Common myeloid progenitor, CD34-positive (primary cell): ENCODE results near the gene DDC.

ENCODE experiments used
- CTCF ChIA-PET: fragments of 350-600 bp; sonication (Branson Sonifier 250); formaldehyde crosslinking; loops from one replicate; lab custom pipeline; 2021; ENCODE audit warnings: antibody characterized with exemption; lab: Charles Lee
- POLR2A ChIA-PET: fragments of 350-600 bp; sonication (Branson Sonifier 250); formaldehyde crosslinking; loops from one replicate; lab custom pipeline; 2021; ENCODE audit warnings: antibody characterized with exemption; lab: Charles Lee
- DNase-seq, 3 donors: peaks; one replicate each; pipeline versions ENCODE4 v3.0.0 to v3.0.0-alpha.2; 2013
- H3K27ac ChIP-seq, 2 experiments: 1 replicate in 1 of 2; 2 replicates in 1 of 2; pipeline ENCODE4 v1.7.0; 2013; ENCODE audit warnings: inconsistent platforms in 2 of 2, low read length in 2 of 2, mild to moderate bottlenecking in 2 of 2, low read depth in 1 of 2, moderate library complexity in 1 of 2; ENCODE audit not compliant: severe bottlenecking in 2 of 2, insufficient read depth in 1 of 2, poor library complexity in 1 of 2
- H3K27me3 ChIP-seq, 5 experiments: replicated peaks in 2 of 5; 1 replicate in 3 of 5; 2 replicates in 2 of 5; pipeline versions ENCODE4 v1.6.1 to v1.7.0; 2013; ENCODE audit warnings: low read length in 4 of 5, mild to moderate bottlenecking in 2 of 5, moderate library complexity in 2 of 5, inconsistent platforms in 1 of 5; ENCODE audit not compliant: insufficient read depth in 5 of 5, control insufficient read depth in 4 of 5
- H3K36me3 ChIP-seq, 4 experiments: 1 replicate in 2 of 4; 2 replicates in 2 of 4; pipeline versions ENCODE4 v1.6.1 to v1.7.0; 2013; ENCODE audit warnings: low read length in 3 of 4, control low read depth in 1 of 4, mild to moderate bottlenecking in 1 of 4; ENCODE audit not compliant: control insufficient read depth in 4 of 4, insufficient read depth in 4 of 4
- H3K4me1 ChIP-seq, 4 experiments: 1 replicate in 3 of 4; 2 replicates in 1 of 4; pipeline versions ENCODE4 v1.6.1 to v1.7.1; 2013; ENCODE audit warnings: low read length in 3 of 4, mild to moderate bottlenecking in 3 of 4, control low read depth in 1 of 4, inconsistent platforms in 1 of 4, moderate library complexity in 1 of 4; ENCODE audit not compliant: control insufficient read depth in 4 of 4, insufficient read depth in 4 of 4; ENCODE audit errors: control extremely low read depth in 1 of 4
- H3K4me3 ChIP-seq, 7 experiments: 1 replicate in 4 of 7; 2 replicates in 3 of 7; pipeline versions ENCODE4 v1.5.1 to v1.7.0; 2013; ENCODE audit warnings: mild to moderate bottlenecking in 7 of 7, low read length in 6 of 7, moderate library complexity in 6 of 7, inconsistent platforms in 2 of 7, low read depth in 2 of 7, control low read depth in 1 of 7; ENCODE audit not compliant: insufficient read depth in 4 of 7, control insufficient read depth in 1 of 7; ENCODE audit errors: extremely low read depth in 1 of 7
- H3K9me3 ChIP-seq, 5 experiments: 1 replicate in 4 of 5; 2 replicates in 1 of 5; pipeline versions ENCODE4 v1.6.1 to v1.7.1; 2013; ENCODE audit warnings: low read length in 4 of 5, mild to moderate bottlenecking in 2 of 5, inconsistent platforms in 1 of 5, low read depth in 1 of 5, moderate library complexity in 1 of 5; ENCODE audit not compliant: control insufficient read depth in 4 of 5, insufficient read depth in 2 of 5; ENCODE audit errors: control extremely low read depth in 1 of 5
- WGBS: methylation state at CpG from one replicate; pipeline ENCODE4 v1.1.5; 2013; ENCODE audit not compliant: insufficient coverage; 5-methylcytosine and 5-hydroxymethylcytosine counted together

The DDC gene

GRCh38 chr7:50556247-50556991 is 8.8 kb downstream of the DDC start:
- Histone ChIP-seq H3K4me1 (peaks cover 0 to 21% (median 2%) of the 10 kb centered on the region in 4 experiments), H3K27me3 (peaks cover 0 to 5% (median 0%) of the 10 kb centered on the region in 5 experiments), H3K36me3 (no peaks in the 10 kb centered on the region), H3K27ac (no peak overlapping the region), H3K4me3 (no peak overlapping the region), H3K9me3 (no peaks in the 10 kb centered on the region)
- POLR2A ChIA-PET: no interaction called here
- no peak for DNase-seq
- CTCF ChIA-PET: interaction anchor here (1.2 to 1.7 kb wide), 3 partner anchors 15 to 89 kb away, joined by 3 to 7 read pairs (median 4); no protein-coding TSS in a partner anchor
- WGBS: 100% methylated on average over 4 of the region's 8 CpGs

- ChIA-PET POLR2A (no interaction called here), CTCF (interaction anchor here (1.2 to 1.7 kb wide), 3 partner anchors 14 to 88 kb away, joined by 3 to 7 read pairs (median 4); no protein-coding TSS in a partner anchor)
- H3K27ac ChIP-seq: no peak overlapping the region
- H3K27me3 ChIP-seq: peaks cover 0 to 5% (median 0%) of the 10 kb centered on the region in 5 experiments
- no peak for DNase-seq
- WGBS: 96% methylated on average over 8 of the region's 9 CpGs
- H3K4me1 ChIP-seq: peaks cover 0 to 21% (median 2%) of the 10 kb centered on the region in 4 experiments
- H3K36me3 ChIP-seq: no peaks in the 10 kb centered on the region
- no peaks in the 10 kb centered on the region for H3K9me3 ChIP-seq
- H3K4me3 ChIP-seq: no peak overlapping the region
Measured at GRCh38 chr7:50555594-50556140, 9.5 kb downstream of the DDC start.

GRCh38 chr7:50554431-50555322 is 10.5 kb downstream of the DDC start:
- H3K4me3 ChIP-seq: no peak overlapping the region
- no peak for DNase-seq
- H3K9me3 ChIP-seq: no peaks in the 10 kb centered on the region
- peaks cover 0 to 5% (median 0%) of the 10 kb centered on the region in 5 experiments for H3K27me3 ChIP-seq
- H3K27ac ChIP-seq: no peak overlapping the region
- H3K4me1 ChIP-seq: peaks cover 0 to 15% (median 0%) of the 10 kb centered on the region in 4 experiments
- H3K36me3 ChIP-seq: no peaks in the 10 kb centered on the region
- 97% methylated on average over 5 of the region's 14 CpGs for WGBS
- ChIA-PET CTCF (interaction anchor here (1.1 to 1.5 kb wide), 3 partner anchors 8 to 87 kb away, joined by 3 to 7 read pairs (median 4); no protein-coding TSS in a partner anchor), POLR2A (no interaction called here)

GRCh38 chr7:50553973-50554372 is 11.2 kb downstream of the DDC start:
- no peak for DNase-seq
- 59% methylated on average over 3 of the region's 3 CpGs for WGBS
- Histone ChIP-seq H3K27me3 (peaks cover 0 to 5% (median 0%) of the 10 kb centered on the region in 5 experiments), H3K9me3 (no peaks in the 10 kb centered on the region), H3K27ac (no peak overlapping the region), H3K4me1 (peaks cover 0 to 9% (median 0%) of the 10 kb centered on the region in 4 experiments), H3K4me3 (no peak overlapping the region), H3K36me3 (no peaks in the 10 kb centered on the region)
- ChIA-PET CTCF (interaction anchor here (1.0 to 1.1 kb wide), 2 partner anchors 8 to 87 kb away, joined by 3 to 4 read pairs; no protein-coding TSS in a partner anchor), POLR2A (no interaction called here)

GRCh38 chr7:50552921-50553320 is 12.3 kb downstream of the DDC start:
- no peak overlapping the region for H3K27ac ChIP-seq
- no peaks in the 10 kb centered on the region for H3K4me1 ChIP-seq
- POLR2A ChIA-PET: no interaction called here
- peak; percentile 20 to 67 (median 63) for DNase-seq
- no peaks in the 10 kb centered on the region for H3K36me3 ChIP-seq
- CTCF ChIA-PET: interaction anchor here (1.0 kb wide), 1 partner anchor 54 kb away, joined by 3 read pairs; no protein-coding TSS in a partner anchor
- H3K4me3 ChIP-seq: no peak overlapping the region
- peaks cover 0 to 5% (median 0%) of the 10 kb centered on the region in 5 experiments for H3K27me3 ChIP-seq
- peaks cover 0 to 1% (median 0%) of the 10 kb centered on the region in 5 experiments for H3K9me3 ChIP-seq
- 80% methylated on average over 4 of the region's 4 CpGs for WGBS

GRCh38 chr7:50552139-50552538 is 13.1 kb downstream of the DDC start:
- peaks cover 0 to 1% (median 0%) of the 10 kb centered on the region in 5 experiments for H3K9me3 ChIP-seq
- no peak for DNase-seq
- H3K4me1 ChIP-seq: no peaks in the 10 kb centered on the region
- H3K36me3 ChIP-seq: no peaks in the 10 kb centered on the region
- H3K4me3 ChIP-seq: no peak overlapping the region
- WGBS: 91% methylated on average over 3 of the region's 4 CpGs
- ChIA-PET POLR2A (no interaction called here), CTCF (interaction anchor here (1.0 to 1.6 kb wide), 2 partner anchors 18 to 53 kb away, joined by 3 to 5 read pairs; no protein-coding TSS in a partner anchor)
- no peak overlapping the region for H3K27ac ChIP-seq
- peaks cover 0 to 5% (median 0%) of the 10 kb centered on the region in 5 experiments for H3K27me3 ChIP-seq
